ENCODE measurements around the gene ACY1.

Gene ACY1

GRCh38 chr3:51977446-51978142 lies 5.7 kb upstream of the ACY1 start:
- Histone ChIP-seq H3K27ac (ENCODE audit: low read depth, low read length) (no peak overlapping the region), H3K36me3 (ENCODE audit: insufficient read depth, low read length) (no peaks in the 10 kb centered on the region), H3K9me3 (ENCODE audit: insufficient read depth, low read depth, low read length) (no peaks in the 10 kb centered on the region), H3K27me3 (ENCODE audit: insufficient read depth, low read length) (peaks cover 36% of the 10 kb centered on the region), H3K4me3 (ENCODE audit: low read length) (no peak overlapping the region), H3K4me1 (ENCODE audit: insufficient read depth, low read length) (peaks cover 18% of the 10 kb centered on the region), H3K9ac (ENCODE audit: low read depth, low read length) (no peak overlapping the region)
- whole genome bisulfite sequencing, result 96% methylated on average over 9 of the region's 9 CpGs

- H3K9me3 ChIP-seq (ENCODE audit: insufficient read depth, low read depth, low read length), result no peaks in the 10 kb centered on the region
- WGBS, result 88% methylated on average over 4 of the region's 4 CpGs
These were observed 5.2 kb upstream of the ACY1 start for GRCh38 chr3:51978143-51978502.

GRCh38 chr3:51980253-51980652 lies 3.1 kb upstream of the ACY1 start:
- Histone ChIP-seq H3K9me3 (ENCODE audit: insufficient read depth, low read depth, low read length) (no peaks in the 10 kb centered on the region), H3K4me1 (ENCODE audit: insufficient read depth, low read length) (peaks cover 15% of the 10 kb centered on the region), H3K4me3 (ENCODE audit: low read length) (no peak overlapping the region), H3K27ac (ENCODE audit: low read depth, low read length) (no peak overlapping the region), H3K36me3 (ENCODE audit: insufficient read depth, low read length) (no peaks in the 10 kb centered on the region), H3K9ac (ENCODE audit: low read depth, low read length) (no peak overlapping the region), H3K27me3 (ENCODE audit: insufficient read depth, low read length) (peaks cover 20% of the 10 kb centered on the region)
- 96% methylated on average over 10 of the region's 10 CpGs for WGBS

More at GRCh38 chr3:51978143-51978502, 5.2 kb upstream of the ACY1 start:
- Histone ChIP-seq H3K9ac (ENCODE audit: low read depth, low read length) (no peak overlapping the region), H3K4me1 (ENCODE audit: insufficient read depth, low read length) (peaks cover 20% of the 10 kb centered on the region), H3K36me3 (ENCODE audit: insufficient read depth, low read length) (no peaks in the 10 kb centered on the region), H3K27ac (ENCODE audit: low read depth, low read length) (no peak overlapping the region), H3K4me3 (ENCODE audit: low read length) (no peak overlapping the region), H3K27me3 (ENCODE audit: insufficient read depth, low read length) (peaks cover 36% of the 10 kb centered on the region)

- no peaks in the 10 kb centered on the region for H3K9me3 ChIP-seq (ENCODE audit: insufficient read depth, low read depth, low read length)
- no peaks in the 10 kb centered on the region for H3K36me3 ChIP-seq (ENCODE audit: insufficient read depth, low read length)
- WGBS, result 10% methylated on average over 4 of the region's 4 CpGs
- peak overlapping the region; percentile 91 for H3K27ac ChIP-seq (ENCODE audit: low read depth, low read length)
- H3K4me3 ChIP-seq (ENCODE audit: low read length), result peak overlapping the region; percentile 69
- H3K4me1 ChIP-seq (ENCODE audit: insufficient read depth, low read length), result peaks cover 10% of the 10 kb centered on the region
- H3K9ac ChIP-seq (ENCODE audit: low read depth, low read length), result peak overlapping the region; percentile 77
- peaks cover 2% of the 10 kb centered on the region; the same call in 1 of the 2 replicates for H3K27me3 ChIP-seq (ENCODE audit: insufficient read depth, low read length)
These were observed 940 bp upstream of the ACY1 start for GRCh38 chr3:51982352-51982837.

DNA sequence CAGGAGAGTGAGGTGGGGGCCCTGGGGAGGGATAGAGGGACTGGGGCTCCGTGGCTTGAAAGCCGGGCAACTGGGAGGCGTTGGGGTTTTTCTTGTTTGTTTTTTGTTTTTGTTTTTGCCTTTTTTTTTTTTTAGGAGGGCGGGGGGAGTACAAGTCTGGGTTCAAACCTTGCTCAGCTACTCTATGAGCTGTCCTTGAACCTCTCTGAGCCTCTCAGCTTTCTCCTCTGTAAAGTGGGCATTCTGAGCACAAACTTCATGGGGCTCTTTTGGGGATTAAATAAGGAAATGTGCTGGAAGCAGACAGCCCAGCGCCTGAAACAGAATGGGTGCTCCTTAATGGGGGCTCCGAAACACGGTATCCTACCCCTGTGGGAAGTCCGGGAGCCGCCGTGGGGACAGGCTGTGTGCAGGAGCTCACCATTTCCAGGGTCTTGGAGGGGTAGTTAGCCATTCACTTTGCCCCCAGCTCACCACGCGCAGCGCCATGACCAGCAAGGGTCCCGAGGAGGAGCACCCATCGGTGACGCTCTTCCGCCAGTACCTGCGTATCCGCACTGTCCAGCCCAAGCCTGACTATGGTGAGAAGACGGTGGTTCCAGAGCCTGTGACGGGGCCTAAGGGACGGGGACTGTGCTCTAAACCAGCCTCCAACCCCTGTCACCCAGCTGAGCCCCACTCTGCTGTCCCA lies 388 bp downstream of the ACY1 start:
- H3K9me3 ChIP-seq (ENCODE audit: insufficient read depth, low read depth, low read length), result no peaks in the 10 kb centered on the region
- peak overlapping the region; percentile 91 for H3K27ac ChIP-seq (ENCODE audit: low read depth, low read length)
- H3K9ac ChIP-seq (ENCODE audit: low read depth, low read length), result peak overlapping the region; percentile 77
- no peaks in the 10 kb centered on the region for H3K36me3 ChIP-seq (ENCODE audit: insufficient read depth, low read length)
- H3K4me3 ChIP-seq (ENCODE audit: low read length), result peak overlapping the region; percentile 69
- 75% methylated on average over 22 of the region's 22 CpGs for WGBS
- peaks cover 15% of the 10 kb centered on the region for H3K4me1 ChIP-seq (ENCODE audit: insufficient read depth, low read length)
- H3K27me3 ChIP-seq (ENCODE audit: insufficient read depth, low read length), result no peaks in the 10 kb centered on the region

- Histone ChIP-seq H3K4me3 (ENCODE audit: low read length) (peak overlapping the region; percentile 69; the same call in 1 of the 2 replicates), H3K9ac (ENCODE audit: low read depth, low read length) (0 out of 2 replicates have a peak overlapping the region, but pooled peaks have one; percentile 77), H3K27me3 (ENCODE audit: insufficient read depth, low read length) (no peaks in the 10 kb centered on the region), H3K27ac (ENCODE audit: low read depth, low read length) (no peak overlapping the region), H3K36me3 (ENCODE audit: insufficient read depth, low read length) (no peaks in the 10 kb centered on the region), H3K9me3 (ENCODE audit: insufficient read depth, low read depth, low read length) (no peaks in the 10 kb centered on the region), H3K4me1 (ENCODE audit: insufficient read depth, low read length) (peaks cover 15% of the 10 kb centered on the region)
These were observed 923 bp downstream of the ACY1 start for GRCh38 chr3:51984269-51984647.

- Histone ChIP-seq H3K4me1 (ENCODE audit: insufficient read depth, low read length) (peaks cover 15% of the 10 kb centered on the region), H3K27me3 (ENCODE audit: insufficient read depth, low read length) (no peaks in the 10 kb centered on the region), H3K9me3 (ENCODE audit: insufficient read depth, low read depth, low read length) (no peaks in the 10 kb centered on the region), H3K36me3 (ENCODE audit: insufficient read depth, low read length) (no peaks in the 10 kb centered on the region), H3K27ac (ENCODE audit: low read depth, low read length) (no peak overlapping the region), H3K9ac (ENCODE audit: low read depth, low read length) (no peak overlapping the region), H3K4me3 (ENCODE audit: low read length) (no peak overlapping the region)
- 90% methylated on average over 6 of the region's 6 CpGs for WGBS
These were observed 1.7 kb downstream of the ACY1 start for GRCh38 chr3:51985063-51985462.

DNA sequence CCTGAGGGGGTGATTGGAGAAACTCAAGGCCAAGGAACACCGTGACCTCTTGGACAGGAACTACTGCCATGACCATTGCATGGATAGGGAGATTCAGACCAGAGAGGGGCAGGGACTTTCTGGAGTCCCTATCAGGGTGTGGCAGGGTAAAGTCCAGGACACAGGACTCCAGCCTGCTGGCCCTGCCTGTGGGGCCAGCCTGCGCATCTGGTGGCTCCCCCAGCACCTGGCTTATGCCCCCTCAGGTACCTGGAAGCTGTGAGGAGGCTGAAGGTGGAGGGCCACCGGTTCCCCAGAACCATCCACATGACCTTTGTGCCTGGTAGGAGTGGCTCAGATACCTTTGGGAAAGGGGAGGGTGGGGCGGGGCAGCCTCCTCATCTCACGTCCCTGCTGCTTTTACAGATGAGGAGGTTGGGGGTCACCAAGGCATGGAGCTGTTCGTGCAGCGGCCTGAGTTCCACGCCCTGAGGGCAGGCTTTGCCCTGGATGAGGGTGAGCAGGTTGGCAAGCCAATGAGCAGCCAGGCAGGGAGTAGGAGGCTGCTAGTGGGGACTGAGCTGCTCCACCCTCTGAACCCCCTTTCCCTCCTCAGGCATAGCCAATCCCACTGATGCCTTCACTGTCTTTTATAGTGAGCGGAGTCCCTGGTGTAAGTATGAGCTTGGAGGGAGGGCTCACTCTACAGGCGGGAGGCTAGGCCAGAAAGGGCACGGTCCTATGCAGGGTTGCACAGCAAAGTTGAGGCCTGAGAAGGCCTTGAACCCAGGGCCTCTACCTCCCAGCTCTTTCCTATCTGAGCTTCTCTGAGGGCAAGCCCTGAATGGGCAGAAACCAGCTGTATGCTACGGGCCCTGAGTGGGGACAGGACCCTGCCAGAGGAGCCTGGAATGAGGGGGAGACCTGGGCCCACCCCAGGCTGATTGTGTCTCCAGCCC lies 2.9 kb downstream of the ACY1 start:
- Histone ChIP-seq H3K4me3 (ENCODE audit: low read length) (no peak overlapping the region), H3K9me3 (ENCODE audit: insufficient read depth, low read depth, low read length) (no peaks in the 10 kb centered on the region), H3K4me1 (ENCODE audit: insufficient read depth, low read length) (peaks cover 15% of the 10 kb centered on the region), H3K9ac (ENCODE audit: low read depth, low read length) (no peak overlapping the region), H3K27ac (ENCODE audit: low read depth, low read length) (no peak overlapping the region), H3K27me3 (ENCODE audit: insufficient read depth, low read length) (no peaks in the 10 kb centered on the region), H3K36me3 (ENCODE audit: insufficient read depth, low read length) (peaks cover 1% of the 10 kb centered on the region; the same call in 1 of the 2 replicates)
- 86% methylated on average over 12 of the region's 12 CpGs for WGBS

DNA sequence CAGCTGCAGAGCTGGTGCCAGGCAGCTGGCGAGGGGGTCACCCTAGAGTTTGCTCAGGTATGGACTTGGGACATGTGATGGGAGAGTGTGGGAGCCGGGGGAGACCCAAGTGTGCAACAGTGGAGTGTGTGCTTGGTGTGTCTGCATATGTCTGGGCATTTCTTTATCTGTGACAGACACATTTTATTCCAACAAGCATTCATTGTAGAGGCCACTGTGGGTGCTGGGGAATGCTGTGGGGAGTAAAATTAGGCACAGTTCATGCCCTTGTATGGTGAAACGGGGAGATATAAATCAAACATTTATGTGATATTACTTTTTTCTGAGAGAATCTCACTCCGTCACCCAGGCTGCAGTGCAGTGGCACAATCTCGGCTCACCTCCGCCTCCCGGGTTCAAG lies 4.2 kb downstream of the ACY1 start:
- Histone ChIP-seq H3K9me3 (ENCODE audit: insufficient read depth, low read depth, low read length) (no peaks in the 10 kb centered on the region), H3K4me3 (ENCODE audit: low read length) (no peak overlapping the region), H3K27me3 (ENCODE audit: insufficient read depth, low read length) (no peaks in the 10 kb centered on the region), H3K9ac (ENCODE audit: low read depth, low read length) (no peak overlapping the region), H3K36me3 (ENCODE audit: insufficient read depth, low read length) (peaks cover 14% of the 10 kb centered on the region), H3K27ac (ENCODE audit: low read depth, low read length) (no peak overlapping the region), H3K4me1 (ENCODE audit: insufficient read depth, low read length) (0 out of 2 replicates have a peak, but pooled peaks cover 11% of the 10 kb centered on the region)
- WGBS, result 94% methylated on average over 7 of the region's 7 CpGs

GRCh38 chr3:51988286-51989146 lies 5.2 kb downstream of the ACY1 start:
- H3K4me3 ChIP-seq (ENCODE audit: low read length), result no peak overlapping the region
- 0 out of 2 replicates have a peak, but pooled peaks cover 9% of the 10 kb centered on the region for H3K4me1 ChIP-seq (ENCODE audit: insufficient read depth, low read length)
- no peak overlapping the region for H3K9ac ChIP-seq (ENCODE audit: low read depth, low read length)
- peaks cover 22% of the 10 kb centered on the region for H3K36me3 ChIP-seq (ENCODE audit: insufficient read depth, low read length)
- no peaks in the 10 kb centered on the region for H3K27me3 ChIP-seq (ENCODE audit: insufficient read depth, low read length)
- H3K27ac ChIP-seq (ENCODE audit: low read depth, low read length), result no peak overlapping the region
- no peaks in the 10 kb centered on the region for H3K9me3 ChIP-seq (ENCODE audit: insufficient read depth, low read depth, low read length)
- 82% methylated on average over 15 of the region's 15 CpGs for WGBS
